Measurements from ENCODE around the gene RTRAF.

DNA sequence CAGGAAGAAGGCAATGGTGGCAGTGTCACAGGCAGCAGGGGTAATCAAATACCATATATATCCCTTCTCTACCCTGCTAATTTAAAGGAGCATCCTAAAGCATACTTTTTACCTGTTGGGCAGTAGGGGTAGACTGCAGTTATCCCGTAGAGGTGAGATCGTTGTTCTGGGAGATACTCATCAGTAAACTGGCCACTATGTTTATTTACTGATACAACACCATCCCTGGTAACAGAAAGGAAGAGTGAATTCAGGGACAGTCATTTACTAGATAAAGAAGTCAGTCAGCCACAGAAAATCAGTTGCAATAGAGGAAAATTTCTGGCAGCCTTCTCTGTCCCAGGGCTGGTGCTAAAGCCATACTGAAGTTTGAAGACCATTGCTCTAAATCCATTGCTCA lies 16.3 kb downstream of the RTRAF start:
- TF ChIP-seq CTCF (optimal IDR thresholded peaks at IDR 0.05 in 1 of 3, IDR thresholded peaks at IDR 0.05 in 1 of 3, conservative IDR thresholded peaks at IDR 0.05 in 1 of 3; ENCODE audit: extremely low read depth in 1 of 3, insufficient read depth in 2 of 3, low read length in 3 of 3): no peak
- TF ChIP-seq EZH2 (IDR thresholded peaks at IDR 0.05; ENCODE audit: low read length): no peak
